ENCODE results near the gene CACHD1. TPM values are rescaled to one million over a fixed set of nuclear protein-coding genes. Genes with fewer than 3 reads are reported as not detected.

The CACHD1 gene
- total RNA-seq, 2 experiments from 2014 or later: 0.05 TPM; not detected in 1

DNA sequence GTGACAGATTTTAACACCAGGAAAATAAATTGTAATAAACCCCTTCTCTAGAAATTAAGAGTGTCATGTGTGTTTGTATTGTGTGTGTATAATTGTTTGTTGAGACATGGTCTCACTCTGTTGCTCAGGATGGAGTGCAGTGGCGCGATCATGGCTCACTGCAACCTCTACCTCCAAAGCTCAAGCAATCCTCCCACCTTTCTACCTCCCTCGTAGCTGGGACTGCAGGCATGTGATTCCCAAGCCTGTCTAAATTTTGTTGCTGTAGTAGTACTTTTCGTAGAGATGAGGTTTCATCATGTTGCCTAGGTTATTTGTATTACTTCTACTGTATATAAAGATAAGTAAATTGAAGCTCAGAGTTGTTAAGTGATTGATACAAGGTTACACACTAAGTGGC, 206.5 kb downstream of the CACHD1 start:
- H3K27ac Mint-ChIP-seq: no peak overlapping the region
- POLR2A ChIA-PET: no interaction called here
- H3K4me3 Mint-ChIP-seq: no peak overlapping the region
- no peaks in the 10 kb centered on the region for H3K9me3 Mint-ChIP-seq
- H3K4me1 Mint-ChIP-seq: no peaks in the 10 kb centered on the region
- DNase-seq: no peak
- H3K36me3 Mint-ChIP-seq (ENCODE audit: low read depth): no peaks in the 10 kb centered on the region
- CTCF ChIA-PET: interaction anchor here (0.6 to 3.9 kb wide), 9 partner anchors 11 to 927 kb away, joined by 3 to 24 read pairs (median 4); no protein-coding TSS in a partner anchor
- peaks cover 5% of the 10 kb centered on the region for H3K27me3 Mint-ChIP-seq

- CTCF ChIA-PET: interaction anchor here (1.6 to 3.9 kb wide), 3 partner anchors 12 to 408 kb away, joined by 5 to 24 read pairs (median 21); no protein-coding TSS in a partner anchor
These were observed 207.6 kb downstream of the CACHD1 start for GRCh38 chr1:64677532-64677931.

GRCh38 chr1:64678366-64678765, 208.4 kb downstream of the CACHD1 start:
- Mint-ChIP-seq H3K27me3 (peaks cover 9% of the 10 kb centered on the region), H3K4me3 (no peak overlapping the region), H3K27ac (no peak overlapping the region), H3K36me3 (ENCODE audit: low read depth) (no peaks in the 10 kb centered on the region), H3K9me3 (no peaks in the 10 kb centered on the region), H3K4me1 (no peaks in the 10 kb centered on the region)
- DNase-seq: no peak
- ChIA-PET POLR2A (no interaction called here), CTCF (no interaction called here)

More at GRCh38 chr1:64677532-64677931, 207.6 kb downstream of the CACHD1 start:
- no peak overlapping the region for H3K27ac Mint-ChIP-seq
- POLR2A ChIA-PET: no interaction called here
- H3K4me3 Mint-ChIP-seq: no peak overlapping the region
- H3K27me3 Mint-ChIP-seq: peaks cover 8% of the 10 kb centered on the region
- H3K9me3 Mint-ChIP-seq: no peaks in the 10 kb centered on the region
- H3K4me1 Mint-ChIP-seq: no peaks in the 10 kb centered on the region
- no peaks in the 10 kb centered on the region for H3K36me3 Mint-ChIP-seq (ENCODE audit: low read depth)
- no peak for DNase-seq

DNA sequence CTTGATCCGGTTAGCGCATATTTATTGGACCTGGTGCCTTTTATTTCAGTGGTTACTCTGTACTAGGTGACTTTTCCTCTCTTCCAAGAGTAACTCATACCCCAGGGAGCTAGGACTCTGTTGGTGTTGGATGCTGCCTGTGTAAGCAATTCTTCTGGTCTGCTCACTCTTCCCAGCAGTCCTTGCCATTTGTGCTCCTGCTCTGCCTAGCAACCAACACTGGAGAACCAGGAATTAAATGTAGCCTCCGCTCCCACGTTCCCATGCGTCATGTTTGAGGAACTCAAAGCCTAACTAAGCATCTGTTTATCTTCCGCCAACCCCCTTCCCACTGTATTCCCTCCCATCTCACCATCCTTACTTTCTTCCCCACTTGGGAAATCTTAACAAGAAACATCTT, 209.2 kb downstream of the CACHD1 start:
- Mint-ChIP-seq H3K36me3 (ENCODE audit: low read depth) (no peaks in the 10 kb centered on the region), H3K9me3 (no peaks in the 10 kb centered on the region), H3K4me3 (no peak overlapping the region), H3K27me3 (peaks cover 11% of the 10 kb centered on the region), H3K27ac (no peak overlapping the region), H3K4me1 (no peaks in the 10 kb centered on the region)
- DNase-seq: no peak
- CTCF ChIA-PET: no interaction called here
- POLR2A ChIA-PET: no interaction called here

DNA sequence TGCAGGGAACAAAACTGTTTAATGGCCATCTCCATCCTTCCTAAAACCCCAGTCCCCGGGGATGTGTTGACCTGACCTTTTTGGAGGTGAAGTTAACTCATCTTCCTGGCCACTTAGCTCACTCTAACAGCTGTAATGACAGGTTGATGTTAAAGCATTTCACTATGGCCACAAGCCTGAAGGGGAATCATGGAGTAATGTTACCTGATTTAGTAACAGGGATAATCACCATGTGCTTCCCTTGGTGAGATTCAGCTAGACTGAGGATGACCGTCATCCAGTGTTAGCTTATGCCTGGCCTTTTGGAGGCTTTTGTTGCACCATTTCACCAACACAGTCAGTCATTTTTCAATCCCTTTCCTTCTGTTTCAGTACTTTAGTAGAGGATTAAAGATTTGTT, 210.7 kb downstream of the CACHD1 start:
- Mint-ChIP-seq H3K4me3 (no peak overlapping the region), H3K4me1 (no peaks in the 10 kb centered on the region), H3K27ac (no peak overlapping the region), H3K27me3 (peaks cover 11% of the 10 kb centered on the region), H3K36me3 (ENCODE audit: low read depth) (no peaks in the 10 kb centered on the region), H3K9me3 (no peaks in the 10 kb centered on the region)
- CTCF ChIA-PET: no interaction called here
- no peak for DNase-seq
- POLR2A ChIA-PET: no interaction called here

DNA sequence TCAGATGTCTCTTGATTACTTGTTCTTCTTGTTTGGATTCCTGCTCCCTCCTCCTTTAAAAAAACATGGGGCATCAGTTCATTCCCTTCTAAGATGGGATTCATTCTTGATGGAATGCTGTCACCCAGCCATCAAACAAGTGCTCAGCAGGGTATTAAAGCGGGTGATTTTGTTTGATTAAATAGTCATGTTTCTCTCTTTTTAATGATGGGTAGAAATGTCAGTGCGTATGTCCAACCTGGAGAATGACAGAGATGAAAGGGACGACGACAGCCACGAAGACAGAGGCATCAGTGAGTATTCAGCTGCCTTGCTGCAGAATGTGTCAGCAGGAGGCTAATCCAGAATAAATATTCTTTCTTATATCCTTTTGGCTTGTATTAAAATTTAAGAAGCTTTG, 211.1 kb downstream of the CACHD1 start:
- ChIA-PET CTCF (no interaction called here), POLR2A (no interaction called here)
- no peak overlapping the region for H3K27ac Mint-ChIP-seq
- no peak for DNase-seq
- no peak overlapping the region for H3K4me3 Mint-ChIP-seq
- no peaks in the 10 kb centered on the region for H3K36me3 Mint-ChIP-seq (ENCODE audit: low read depth)
- no peaks in the 10 kb centered on the region for H3K9me3 Mint-ChIP-seq
- peaks cover 11% of the 10 kb centered on the region for H3K27me3 Mint-ChIP-seq
- no peaks in the 10 kb centered on the region for H3K4me1 Mint-ChIP-seq

GRCh38 chr1:64683419-64683818, 213.5 kb downstream of the CACHD1 start:
- no peak for DNase-seq
- ChIA-PET CTCF (interaction anchor here (1.2 to 2.5 kb wide), 2 partner anchors 10 to 403 kb away, joined by 3 to 8 read pairs; no protein-coding TSS in a partner anchor), POLR2A (no interaction called here)
- Mint-ChIP-seq H3K27me3 (peaks cover 9% of the 10 kb centered on the region), H3K27ac (no peak overlapping the region), H3K4me1 (no peaks in the 10 kb centered on the region), H3K4me3 (no peak overlapping the region), H3K36me3 (ENCODE audit: low read depth) (no peaks in the 10 kb centered on the region), H3K9me3 (no peaks in the 10 kb centered on the region)

DNA sequence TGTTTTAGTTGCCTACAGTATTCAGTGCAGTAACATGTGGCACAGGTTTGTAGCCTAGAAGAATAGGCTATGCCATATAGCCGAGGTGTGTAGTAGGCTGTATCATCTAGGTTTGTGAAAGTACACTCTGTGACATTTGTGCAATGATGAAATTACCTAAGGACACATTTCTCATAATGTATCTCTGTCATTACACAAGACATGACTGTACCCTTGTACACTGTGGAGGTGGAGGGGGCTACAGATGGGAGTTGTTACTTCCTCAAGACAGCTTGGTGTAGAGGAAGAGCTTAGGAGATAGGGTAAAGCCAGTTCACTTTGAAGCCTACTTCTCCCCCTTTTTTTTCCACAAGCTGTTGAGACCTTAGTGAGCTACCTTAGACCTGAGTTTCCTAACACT, 215.3 kb downstream of the CACHD1 start:
- Mint-ChIP-seq H3K9me3 (no peaks in the 10 kb centered on the region), H3K4me1 (no peaks in the 10 kb centered on the region), H3K27me3 (peaks cover 9% of the 10 kb centered on the region), H3K36me3 (ENCODE audit: low read depth) (no peaks in the 10 kb centered on the region), H3K27ac (no peak overlapping the region), H3K4me3 (no peak overlapping the region)
- POLR2A ChIA-PET: no interaction called here
- CTCF ChIA-PET: interaction anchor here (0.7 to 1.4 kb wide), 5 partner anchors 10 to 180 kb away, joined by 3 to 5 read pairs (median 3); no protein-coding TSS in a partner anchor
- DNase-seq: no peak

GRCh38 chr1:64685765-64686341, 215.9 kb downstream of the CACHD1 start:
- Mint-ChIP-seq H3K4me3 (no peak overlapping the region), H3K4me1 (no peaks in the 10 kb centered on the region), H3K9me3 (no peaks in the 10 kb centered on the region), H3K27me3 (peaks cover 9% of the 10 kb centered on the region), H3K36me3 (ENCODE audit: low read depth) (no peaks in the 10 kb centered on the region), H3K27ac (no peak overlapping the region)
- ChIA-PET POLR2A (no interaction called here), CTCF (interaction anchor here (0.7 to 1.4 kb wide), 5 partner anchors 11 to 179 kb away, joined by 3 to 5 read pairs (median 3); no protein-coding TSS in a partner anchor)
- no peak for DNase-seq

DNA sequence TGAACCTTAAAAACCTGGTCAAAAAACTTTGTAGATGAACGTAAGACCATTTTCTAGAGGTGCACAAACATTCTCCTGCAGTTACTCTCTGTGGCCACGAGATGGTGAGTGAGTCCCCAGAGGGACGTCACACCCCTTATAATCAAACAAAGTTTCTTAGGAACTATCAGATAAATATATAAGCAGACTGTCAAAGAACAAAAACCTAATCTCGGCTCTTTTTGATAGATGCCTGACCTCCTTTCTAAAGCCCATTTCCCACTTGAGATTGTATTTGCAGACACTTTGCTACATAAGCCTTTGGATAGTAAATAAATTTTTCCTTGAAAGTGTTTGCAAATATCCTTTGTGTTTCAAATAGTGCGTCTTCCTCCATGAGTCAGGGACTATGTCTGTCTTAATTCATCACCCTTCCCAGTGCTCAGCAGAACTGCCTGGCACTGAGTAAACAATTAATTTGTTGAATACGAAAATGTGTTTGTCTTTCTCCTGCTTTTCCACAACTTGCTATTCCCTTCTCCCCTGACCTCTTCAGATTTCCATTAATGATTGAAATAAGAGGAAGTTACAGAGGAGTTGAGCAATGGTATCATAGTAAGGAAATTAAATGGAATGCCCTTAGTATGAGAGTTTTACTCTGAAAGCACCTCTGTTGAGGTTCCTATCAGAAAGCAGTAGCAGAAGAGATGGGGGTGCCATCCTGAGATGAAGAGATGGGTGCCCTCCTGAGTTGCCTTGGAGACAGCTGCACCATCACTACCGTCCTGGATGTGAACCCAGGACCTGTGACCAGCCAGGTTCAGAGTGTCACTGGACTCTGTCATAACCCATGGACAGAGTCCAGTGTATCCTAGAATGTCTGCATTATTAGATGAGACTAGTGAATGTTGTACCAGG, 217.1 kb downstream of the CACHD1 start:
- Mint-ChIP-seq H3K4me3 (no peak overlapping the region), H3K27ac (no peak overlapping the region), H3K27me3 (peaks cover 6% of the 10 kb centered on the region), H3K4me1 (peaks cover 8% of the 10 kb centered on the region), H3K36me3 (ENCODE audit: low read depth) (no peaks in the 10 kb centered on the region), H3K9me3 (no peaks in the 10 kb centered on the region)
- peak; percentile 32 for DNase-seq
- ChIA-PET CTCF (no interaction called here), POLR2A (no interaction called here)

GRCh38 chr1:64687725-64688327, 217.9 kb downstream of the CACHD1 start:
- peaks cover 3% of the 10 kb centered on the region for H3K27me3 Mint-ChIP-seq
- CTCF ChIA-PET: interaction anchor here (1.2 kb wide), 1 partner anchor 135 kb away, joined by 5 read pairs; no protein-coding TSS in a partner anchor
- POLR2A ChIA-PET: no interaction called here
- H3K36me3 Mint-ChIP-seq (ENCODE audit: low read depth): no peaks in the 10 kb centered on the region
- H3K27ac Mint-ChIP-seq: no peak overlapping the region
- DNase-seq: no peak
- H3K4me1 Mint-ChIP-seq: peaks cover 10% of the 10 kb centered on the region
- no peaks in the 10 kb centered on the region for H3K9me3 Mint-ChIP-seq
- no peak overlapping the region for H3K4me3 Mint-ChIP-seq

- Mint-ChIP-seq H3K36me3 (ENCODE audit: low read depth) (no peaks in the 10 kb centered on the region), H3K27me3 (no peaks in the 10 kb centered on the region), H3K4me3 (no peak overlapping the region), H3K9me3 (no peaks in the 10 kb centered on the region), H3K27ac (no peak overlapping the region), H3K4me1 (peaks cover 10% of the 10 kb centered on the region)
- no peak for DNase-seq
- ChIA-PET CTCF (interaction anchor here (1.3 kb wide), 1 partner anchor 28 kb away, joined by 3 read pairs; no protein-coding TSS in a partner anchor), POLR2A (no interaction called here)
These were observed 221.7 kb downstream of the CACHD1 start for GRCh38 chr1:64691626-64692025.

DNA sequence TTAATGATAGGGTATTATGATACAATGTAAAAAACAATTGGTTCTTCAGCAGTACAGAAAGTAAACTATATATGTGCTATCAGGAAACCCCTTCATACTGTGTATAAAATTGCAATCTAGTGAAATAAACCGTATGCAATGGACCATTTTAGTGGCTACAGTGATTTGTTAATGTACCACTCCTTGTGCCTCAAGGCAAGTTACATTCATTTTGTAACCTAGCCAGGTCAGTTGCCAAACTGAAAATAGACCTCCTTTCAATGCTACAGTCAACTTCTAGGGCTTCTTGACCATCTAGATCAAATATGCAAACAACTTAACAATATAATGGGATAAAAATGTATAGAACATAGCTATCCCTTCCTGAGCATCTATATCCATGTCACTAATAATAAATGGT, 223.0 kb downstream of the CACHD1 start:
- Mint-ChIP-seq H3K27me3 (no peaks in the 10 kb centered on the region), H3K4me1 (peaks cover 10% of the 10 kb centered on the region), H3K9me3 (no peaks in the 10 kb centered on the region), H3K27ac (no peak overlapping the region), H3K36me3 (ENCODE audit: low read depth) (no peaks in the 10 kb centered on the region), H3K4me3 (no peak overlapping the region)
- POLR2A ChIA-PET: no interaction called here
- CTCF ChIA-PET: interaction anchor here (0.6 kb wide), 1 partner anchor 132 kb away, joined by 4 read pairs; no protein-coding TSS in a partner anchor
- no peak for DNase-seq

All from activated CD4-positive, alpha-beta memory T cell treated with anti-CD3 and anti-CD28 coated beads, Interleukin-2, amount 10 ng/mL, durations not matched to agents 7 days and 5 days (primary cell).